GM23338 (cell line): ENCODE measurements around the gene TMEM245. TPM values are rescaled to one million over a fixed set of nuclear protein-coding genes. Genes with fewer than 3 reads are reported as not detected.

Source experiments
- ATAC-seq: fragments of 200-7000 bp; cut with Tn5 transposase; 3 replicates; pipeline ENCODE4 v1.9.1; 2020
- DNase-seq: peaks from one replicate; pipeline ENCODE4 v3.0.0-alpha.2; 2015; ENCODE audit warnings: low spot score
- H2AFZ ChIP-seq: fragments of 200-600 bp; sonication (generic); 2 replicates; pipeline ENCODE4 v1.8.0; 2016; ENCODE audit warnings: antibody characterized with exemption, mild to moderate bottlenecking, moderate library complexity
- H3F3A ChIP-seq: fragments of 200-600 bp; sonication (generic); replicated peaks from 2 replicates; pipeline ENCODE4 v1.8.0; 2017; ENCODE audit warnings: antibody characterized with exemption, mixed run types, low read depth
- H3K27ac ChIP-seq: fragments of 200-600 bp; sonication (generic); 2 replicates; pipeline ENCODE4 v1.6.1; 2016; ENCODE audit warnings: low read depth
- H3K27me3 ChIP-seq: fragments of 200-600 bp; sonication (generic); 2 replicates; pipeline ENCODE4 v1.8.0; 2016; ENCODE audit warnings: mild to moderate bottlenecking, mixed run types, moderate library complexity; ENCODE audit not compliant: insufficient read depth
- H3K36me3 ChIP-seq: fragments of 200-600 bp; sonication (generic); 2 replicates; pipeline ENCODE4 v1.8.0; 2016; ENCODE audit warnings: mild to moderate bottlenecking; ENCODE audit not compliant: insufficient read depth
- H3K4me1 ChIP-seq: fragments of 200-600 bp; sonication (generic); 2 replicates; pipeline ENCODE4 v1.8.0; 2016; ENCODE audit warnings: mild to moderate bottlenecking, moderate library complexity; ENCODE audit not compliant: insufficient read depth
- H3K4me2 ChIP-seq: fragments of 200-600 bp; sonication (generic); 2 replicates; pipeline ENCODE4 v1.7.1; 2017; ENCODE audit warnings: mixed run types
- H3K4me3 ChIP-seq: fragments of 200-600 bp; sonication (generic); 2 replicates; pipeline ENCODE4 v1.6.1; 2016; ENCODE audit warnings: mixed run types
- H3K79me2 ChIP-seq: fragments of 200-600 bp; sonication (generic); replicated peaks from 2 replicates; pipeline ENCODE4 v1.8.0; 2017; ENCODE audit warnings: mild to moderate bottlenecking; ENCODE audit not compliant: insufficient read depth
- H3K9me2 ChIP-seq: fragments of 200-600 bp; sonication (generic); 2 replicates; pipeline ENCODE4 v1.8.0; 2017; ENCODE audit not compliant: insufficient read depth
- H4K20me1 ChIP-seq: fragments of 200-600 bp; sonication (generic); replicated peaks from 2 replicates; pipeline ENCODE4 v1.8.0; 2017; ENCODE audit warnings: mild to moderate bottlenecking; ENCODE audit not compliant: insufficient read depth
- H3K27ac Mint-ChIP-seq: 2 replicates; pipeline ENCODE4 v1.8.0; 2020; ENCODE audit warnings: inconsistent platforms, mild to moderate bottlenecking, moderate library complexity, mixed read lengths
- H3K27me3 Mint-ChIP-seq: 3 replicates; pipeline ENCODE4 v1.8.0; 2022; ENCODE audit warnings: low read depth, mild to moderate bottlenecking, moderate library complexity, mixed read lengths, inconsistent platforms; ENCODE audit not compliant: insufficient read depth, poor library complexity
- H3K36me3 Mint-ChIP-seq: 3 replicates; pipeline ENCODE4 v1.8.0; 2021; ENCODE audit warnings: low read depth, mild to moderate bottlenecking, inconsistent platforms, moderate library complexity, mixed read lengths
- H3K4me1 Mint-ChIP-seq: 3 replicates; pipeline ENCODE4 v1.8.0; 2020; ENCODE audit warnings: mild to moderate bottlenecking, inconsistent platforms, mixed read lengths
- H3K4me3 Mint-ChIP-seq: 3 replicates; pipeline ENCODE4 v1.8.0; 2021; ENCODE audit warnings: moderate library complexity, mild to moderate bottlenecking, inconsistent platforms, mixed read lengths
- H3K9me3 Mint-ChIP-seq: 3 replicates; pipeline ENCODE4 v1.8.0; 2020; ENCODE audit warnings: moderate library complexity, mild to moderate bottlenecking, inconsistent platforms, mixed read lengths
- CREB1 ChIP-seq: fragments of 250-450 bp; sonication (Bioruptor Pico); IDR thresholded peaks from 2 replicates; pipeline ENCODE4 v1.5.0; 2020; ENCODE audit warnings: low read depth, mild to moderate bottlenecking, moderate library complexity
- EZH2 ChIP-seq: fragments of 200-600 bp; sonication (generic); IDR thresholded peaks from one replicate; pipeline ENCODE4 v1.8.0; 2017; ENCODE audit warnings: antibody characterized with exemption, mild to moderate bottlenecking, low read depth; ENCODE audit not compliant: unreplicated experiment
- EZH2phosphoT487 ChIP-seq: fragments of 200-600 bp; sonication (generic); IDR thresholded peaks from one replicate; pipeline ENCODE4 v1.8.1; 2018; ENCODE audit warnings: antibody characterized with exemption; ENCODE audit not compliant: unreplicated experiment
- JUNB ChIP-seq: IDR thresholded peaks from one replicate; pipeline ENCODE4 v1.6.1; 2016; ENCODE audit warnings: antibody characterized with exemption; ENCODE audit not compliant: unreplicated experiment
- NANOG ChIP-seq: IDR thresholded peaks from 2 replicates; pipeline ENCODE4 v1.6.1; 2016; ENCODE audit warnings: antibody characterized with exemption, borderline replicate concordance
- POLR2AphosphoS5 ChIP-seq: IDR thresholded peaks from 2 replicates; pipeline ENCODE4 v1.6.1; 2016; ENCODE audit warnings: antibody characterized with exemption, low read depth
- STAT1 ChIP-seq: IDR thresholded peaks from one replicate; pipeline ENCODE4 v1.6.1; 2016; ENCODE audit warnings: antibody characterized with exemption; ENCODE audit not compliant: unreplicated experiment
- ZNF114 ChIP-seq: fragments of 250-450 bp; sonication (Bioruptor Pico); IDR thresholded peaks from 2 replicates; pipeline ENCODE4 v1.5.0; 2020; ENCODE audit warnings: mild to moderate bottlenecking, moderate library complexity
- ZNF331 ChIP-seq: fragments of 250-450 bp; sonication (Bioruptor Pico); IDR thresholded peaks from 2 replicates; pipeline ENCODE4 v1.5.0; 2020; ENCODE audit warnings: low read depth, mild to moderate bottlenecking, moderate library complexity
- polyA plus RNA-seq: library from polyadenylated mRNA; unstranded; fragments of >200 nt; fragmentation: Nextera tagmentation; extraction: Ambion mirVana; gene quantifications from 2 replicates; pipeline ENCODE4 v1.2.1, GENCODE V29; 2016
- total RNA-seq: library from RNA; depleted of rRNA; stranded (reverse); fragments of >200 nt; shearing (Covaris generic); gene quantifications from 2 replicates; pipeline ENCODE4 v1.2.3, GENCODE V29; 2014
- TF ChIP-seq, protein P1 (sequence below), 2 experiments: fragments of 200-600 bp in 1 of 2; sonication (generic) in 1 of 2; conservative IDR thresholded peaks; 2 replicates each; pipeline versions ENCODE4 v1.5.1 to v1.6.1; 2016 to 2017; ENCODE audit warnings: antibody characterized with exemption in 2 of 2, low read depth in 2 of 2, mild to moderate bottlenecking in 2 of 2, moderate library complexity in 1 of 2
- TF ChIP-seq, protein P2 (sequence below): IDR thresholded peaks from one replicate; pipeline ENCODE4 v1.6.1; 2018; ENCODE audit warnings: antibody characterized with exemption; ENCODE audit not compliant: unreplicated experiment
- TF ChIP-seq, protein P3 (sequence below): IDR thresholded peaks from 2 replicates; pipeline ENCODE4 v1.6.1; 2016; ENCODE audit warnings: antibody characterized with exemption
- TF ChIP-seq, protein P4 (sequence below): fragments of 250-450 bp; sonication (Bioruptor Pico); IDR thresholded peaks from 2 replicates; pipeline ENCODE4 v1.5.0; 2020; ENCODE audit warnings: mild to moderate bottlenecking, moderate library complexity

The TMEM245 gene
- total and polyA plus RNA-seq, 2 experiments from 2014 or later, result 17.3 to 64.1 TPM

DNA sequence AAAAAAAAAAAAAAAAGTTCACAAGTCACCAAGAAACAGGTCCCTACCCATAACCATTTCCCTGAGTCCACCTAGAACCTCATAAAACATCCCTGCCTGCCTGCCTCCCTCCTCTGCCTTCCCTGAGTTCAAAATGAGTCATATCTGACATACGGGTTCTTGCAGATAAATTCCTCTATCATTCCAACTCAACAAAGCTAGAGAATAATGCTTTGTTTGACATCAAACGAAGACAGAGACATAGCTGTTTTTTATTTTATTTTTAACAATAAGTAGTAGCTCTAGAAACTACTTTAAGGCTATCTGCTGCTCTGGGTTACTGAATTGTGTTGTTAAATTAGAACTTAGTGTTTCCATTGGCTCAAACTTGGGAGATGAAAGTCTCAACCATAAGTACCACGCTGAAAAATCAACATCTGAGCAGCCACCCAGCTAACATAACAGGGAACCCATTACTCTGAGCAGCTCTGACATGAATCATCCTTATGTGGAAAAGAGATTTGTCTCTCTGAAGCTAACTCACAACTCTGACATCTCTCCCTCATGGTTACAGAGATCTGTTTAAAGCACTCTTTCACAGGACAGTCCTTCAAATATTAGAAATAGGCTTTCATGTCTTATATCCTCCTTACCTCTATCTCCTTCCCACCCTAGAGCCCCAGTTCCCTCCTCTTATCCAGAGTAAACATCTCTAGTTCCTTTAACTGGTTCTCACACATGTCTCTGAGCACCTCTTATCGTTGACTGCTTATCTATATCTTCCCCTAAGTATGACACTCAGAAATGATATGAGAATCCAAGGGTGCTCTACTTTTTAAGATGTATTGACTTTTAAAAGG, 12.1 kb downstream of the TMEM245 start:
- H3K9me3 Mint-ChIP-seq, result no peaks in the 10 kb centered on the region
- Histone ChIP-seq H3K27me3 (no peaks in the 10 kb centered on the region), H4K20me1 (peaks cover 44% of the 10 kb centered on the region), H3K9me2 (no peaks in the 10 kb centered on the region), H3K79me2 (peaks cover 100% of the 10 kb centered on the region), H3K27ac (no peak overlapping the region), H3K4me2 (no peak overlapping the region), H2AFZ (no peak overlapping the region), H3K4me3 (no peak overlapping the region), H3F3A (no peaks in the 10 kb centered on the region), H3K4me1 (peaks cover 24% of the 10 kb centered on the region), H3K36me3 (peaks cover 7% of the 10 kb centered on the region; the same call in 1 of the 2 replicates)
- ATAC-seq, result no peak
- peaks cover 25% of the 10 kb centered on the region for H3K36me3 Mint-ChIP-seq
- peak overlapping the region; percentile 33 for H3K27ac Mint-ChIP-seq
- H3K4me3 Mint-ChIP-seq, result no peak overlapping the region
- H3K27me3 Mint-ChIP-seq, result no peaks in the 10 kb centered on the region
- no peak for DNase-seq
- H3K4me1 Mint-ChIP-seq, result peaks cover 30% of the 10 kb centered on the region; the same call in 2 of the 3 replicates
- TF ChIP-seq, protein P1, sequence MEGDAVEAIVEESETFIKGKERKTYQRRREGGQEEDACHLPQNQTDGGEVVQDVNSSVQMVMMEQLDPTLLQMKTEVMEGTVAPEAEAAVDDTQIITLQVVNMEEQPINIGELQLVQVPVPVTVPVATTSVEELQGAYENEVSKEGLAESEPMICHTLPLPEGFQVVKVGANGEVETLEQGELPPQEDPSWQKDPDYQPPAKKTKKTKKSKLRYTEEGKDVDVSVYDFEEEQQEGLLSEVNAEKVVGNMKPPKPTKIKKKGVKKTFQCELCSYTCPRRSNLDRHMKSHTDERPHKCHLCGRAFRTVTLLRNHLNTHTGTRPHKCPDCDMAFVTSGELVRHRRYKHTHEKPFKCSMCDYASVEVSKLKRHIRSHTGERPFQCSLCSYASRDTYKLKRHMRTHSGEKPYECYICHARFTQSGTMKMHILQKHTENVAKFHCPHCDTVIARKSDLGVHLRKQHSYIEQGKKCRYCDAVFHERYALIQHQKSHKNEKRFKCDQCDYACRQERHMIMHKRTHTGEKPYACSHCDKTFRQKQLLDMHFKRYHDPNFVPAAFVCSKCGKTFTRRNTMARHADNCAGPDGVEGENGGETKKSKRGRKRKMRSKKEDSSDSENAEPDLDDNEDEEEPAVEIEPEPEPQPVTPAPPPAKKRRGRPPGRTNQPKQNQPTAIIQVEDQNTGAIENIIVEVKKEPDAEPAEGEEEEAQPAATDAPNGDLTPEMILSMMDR (conservative IDR thresholded peaks at IDR 0.05; ENCODE audit: low read depth in 2 of 2), result no peak
- TF ChIP-seq, protein P2, sequence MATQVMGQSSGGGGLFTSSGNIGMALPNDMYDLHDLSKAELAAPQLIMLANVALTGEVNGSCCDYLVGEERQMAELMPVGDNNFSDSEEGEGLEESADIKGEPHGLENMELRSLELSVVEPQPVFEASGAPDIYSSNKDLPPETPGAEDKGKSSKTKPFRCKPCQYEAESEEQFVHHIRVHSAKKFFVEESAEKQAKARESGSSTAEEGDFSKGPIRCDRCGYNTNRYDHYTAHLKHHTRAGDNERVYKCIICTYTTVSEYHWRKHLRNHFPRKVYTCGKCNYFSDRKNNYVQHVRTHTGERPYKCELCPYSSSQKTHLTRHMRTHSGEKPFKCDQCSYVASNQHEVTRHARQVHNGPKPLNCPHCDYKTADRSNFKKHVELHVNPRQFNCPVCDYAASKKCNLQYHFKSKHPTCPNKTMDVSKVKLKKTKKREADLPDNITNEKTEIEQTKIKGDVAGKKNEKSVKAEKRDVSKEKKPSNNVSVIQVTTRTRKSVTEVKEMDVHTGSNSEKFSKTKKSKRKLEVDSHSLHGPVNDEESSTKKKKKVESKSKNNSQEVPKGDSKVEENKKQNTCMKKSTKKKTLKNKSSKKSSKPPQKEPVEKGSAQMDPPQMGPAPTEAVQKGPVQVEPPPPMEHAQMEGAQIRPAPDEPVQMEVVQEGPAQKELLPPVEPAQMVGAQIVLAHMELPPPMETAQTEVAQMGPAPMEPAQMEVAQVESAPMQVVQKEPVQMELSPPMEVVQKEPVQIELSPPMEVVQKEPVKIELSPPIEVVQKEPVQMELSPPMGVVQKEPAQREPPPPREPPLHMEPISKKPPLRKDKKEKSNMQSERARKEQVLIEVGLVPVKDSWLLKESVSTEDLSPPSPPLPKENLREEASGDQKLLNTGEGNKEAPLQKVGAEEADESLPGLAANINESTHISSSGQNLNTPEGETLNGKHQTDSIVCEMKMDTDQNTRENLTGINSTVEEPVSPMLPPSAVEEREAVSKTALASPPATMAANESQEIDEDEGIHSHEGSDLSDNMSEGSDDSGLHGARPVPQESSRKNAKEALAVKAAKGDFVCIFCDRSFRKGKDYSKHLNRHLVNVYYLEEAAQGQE, result no peak
- TF ChIP-seq, protein P3, sequence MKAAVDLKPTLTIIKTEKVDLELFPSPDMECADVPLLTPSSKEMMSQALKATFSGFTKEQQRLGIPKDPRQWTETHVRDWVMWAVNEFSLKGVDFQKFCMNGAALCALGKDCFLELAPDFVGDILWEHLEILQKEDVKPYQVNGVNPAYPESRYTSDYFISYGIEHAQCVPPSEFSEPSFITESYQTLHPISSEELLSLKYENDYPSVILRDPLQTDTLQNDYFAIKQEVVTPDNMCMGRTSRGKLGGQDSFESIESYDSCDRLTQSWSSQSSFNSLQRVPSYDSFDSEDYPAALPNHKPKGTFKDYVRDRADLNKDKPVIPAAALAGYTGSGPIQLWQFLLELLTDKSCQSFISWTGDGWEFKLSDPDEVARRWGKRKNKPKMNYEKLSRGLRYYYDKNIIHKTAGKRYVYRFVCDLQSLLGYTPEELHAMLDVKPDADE, result no peak
- no peak for TF ChIP-seq POLR2AphosphoS5
- no peak for TF ChIP-seq CREB1 (CRISPR knock-in tag)
- no peak for TF ChIP-seq EZH2phosphoT487
- TF ChIP-seq EZH2, result no peak
- TF ChIP-seq JUNB, result no peak
- TF ChIP-seq STAT1, result no peak
- TF ChIP-seq, protein P4, sequence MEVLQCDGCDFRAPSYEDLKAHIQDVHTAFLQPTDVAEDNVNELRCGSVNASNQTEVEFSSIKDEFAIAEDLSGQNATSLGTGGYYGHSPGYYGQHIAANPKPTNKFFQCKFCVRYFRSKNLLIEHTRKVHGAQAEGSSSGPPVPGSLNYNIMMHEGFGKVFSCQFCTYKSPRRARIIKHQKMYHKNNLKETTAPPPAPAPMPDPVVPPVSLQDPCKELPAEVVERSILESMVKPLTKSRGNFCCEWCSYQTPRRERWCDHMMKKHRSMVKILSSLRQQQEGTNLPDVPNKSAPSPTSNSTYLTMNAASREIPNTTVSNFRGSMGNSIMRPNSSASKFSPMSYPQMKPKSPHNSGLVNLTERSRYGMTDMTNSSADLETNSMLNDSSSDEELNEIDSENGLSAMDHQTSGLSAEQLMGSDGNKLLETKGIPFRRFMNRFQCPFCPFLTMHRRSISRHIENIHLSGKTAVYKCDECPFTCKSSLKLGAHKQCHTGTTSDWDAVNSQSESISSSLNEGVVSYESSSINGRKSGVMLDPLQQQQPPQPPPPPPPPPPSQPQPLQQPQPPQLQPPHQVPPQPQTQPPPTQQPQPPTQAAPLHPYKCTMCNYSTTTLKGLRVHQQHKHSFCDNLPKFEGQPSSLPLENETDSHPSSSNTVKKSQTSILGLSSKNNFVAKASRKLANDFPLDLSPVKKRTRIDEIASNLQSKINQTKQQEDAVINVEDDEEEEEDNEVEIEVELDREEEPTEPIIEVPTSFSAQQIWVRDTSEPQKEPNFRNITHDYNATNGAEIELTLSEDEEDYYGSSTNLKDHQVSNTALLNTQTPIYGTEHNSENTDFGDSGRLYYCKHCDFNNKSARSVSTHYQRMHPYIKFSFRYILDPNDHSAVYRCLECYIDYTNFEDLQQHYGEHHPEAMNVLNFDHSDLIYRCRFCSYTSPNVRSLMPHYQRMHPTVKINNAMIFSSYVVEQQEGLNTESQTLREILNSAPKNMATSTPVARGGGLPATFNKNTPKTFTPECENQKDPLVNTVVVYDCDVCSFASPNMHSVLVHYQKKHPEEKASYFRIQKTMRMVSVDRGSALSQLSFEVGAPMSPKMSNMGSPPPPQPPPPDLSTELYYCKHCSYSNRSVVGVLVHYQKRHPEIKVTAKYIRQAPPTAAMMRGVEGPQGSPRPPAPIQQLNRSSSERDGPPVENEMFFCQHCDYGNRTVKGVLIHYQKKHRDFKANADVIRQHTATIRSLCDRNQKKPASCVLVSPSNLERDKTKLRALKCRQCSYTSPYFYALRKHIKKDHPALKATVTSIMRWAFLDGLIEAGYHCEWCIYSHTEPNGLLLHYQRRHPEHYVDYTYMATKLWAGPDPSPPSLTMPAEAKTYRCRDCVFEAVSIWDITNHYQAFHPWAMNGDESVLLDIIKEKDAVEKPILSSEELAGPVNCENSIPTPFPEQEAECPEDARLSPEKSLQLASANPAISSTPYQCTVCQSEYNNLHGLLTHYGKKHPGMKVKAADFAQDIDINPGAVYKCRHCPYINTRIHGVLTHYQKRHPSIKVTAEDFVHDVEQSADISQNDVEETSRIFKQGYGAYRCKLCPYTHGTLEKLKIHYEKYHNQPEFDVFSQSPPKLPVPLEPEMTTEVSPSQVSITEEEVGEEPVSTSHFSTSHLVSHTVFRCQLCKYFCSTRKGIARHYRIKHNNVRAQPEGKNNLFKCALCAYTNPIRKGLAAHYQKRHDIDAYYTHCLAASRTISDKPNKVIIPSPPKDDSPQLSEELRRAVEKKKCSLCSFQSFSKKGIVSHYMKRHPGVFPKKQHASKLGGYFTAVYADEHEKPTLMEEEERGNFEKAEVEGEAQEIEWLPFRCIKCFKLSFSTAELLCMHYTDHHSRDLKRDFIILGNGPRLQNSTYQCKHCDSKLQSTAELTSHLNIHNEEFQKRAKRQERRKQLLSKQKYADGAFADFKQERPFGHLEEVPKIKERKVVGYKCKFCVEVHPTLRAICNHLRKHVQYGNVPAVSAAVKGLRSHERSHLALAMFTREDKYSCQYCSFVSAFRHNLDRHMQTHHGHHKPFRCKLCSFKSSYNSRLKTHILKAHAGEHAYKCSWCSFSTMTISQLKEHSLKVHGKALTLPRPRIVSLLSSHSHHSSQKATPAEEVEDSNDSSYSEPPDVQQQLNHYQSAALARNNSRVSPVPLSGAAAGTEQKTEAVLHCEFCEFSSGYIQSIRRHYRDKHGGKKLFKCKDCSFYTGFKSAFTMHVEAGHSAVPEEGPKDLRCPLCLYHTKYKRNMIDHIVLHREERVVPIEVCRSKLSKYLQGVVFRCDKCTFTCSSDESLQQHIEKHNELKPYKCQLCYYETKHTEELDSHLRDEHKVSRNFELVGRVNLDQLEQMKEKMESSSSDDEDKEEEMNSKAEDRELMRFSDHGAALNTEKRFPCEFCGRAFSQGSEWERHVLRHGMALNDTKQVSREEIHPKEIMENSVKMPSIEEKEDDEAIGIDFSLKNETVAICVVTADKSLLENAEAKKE (CRISPR knock-in tag), result no peak
- TF ChIP-seq ZNF114, result no peak
- TF ChIP-seq NANOG, result no peak
- TF ChIP-seq ZNF331, result no peak
